WTC11 (cell line): ENCODE results near the gene TMEM178B. TPM values are rescaled to one million over a fixed set of nuclear protein-coding genes. Genes with fewer than 3 reads are reported as not detected.

ENCODE experiments used
- ATAC-seq: fragments of 200-7000 bp; cut with Tn5 transposase; 2 replicates; pipeline ENCODE4 v1.10.0; 2021; ENCODE audit warnings: mild to moderate bottlenecking, moderate library complexity
- CTCF ChIA-PET: fragments of 300-600 bp; sonication (Branson Sonifier 250); formaldehyde crosslinking; loops from one replicate; lab custom pipeline; 2021; ENCODE audit warnings: antibody characterized with exemption; lab: Charles Lee
- POLR2A ChIA-PET: fragments of 350-600 bp; sonication (Branson Sonifier 250); formaldehyde crosslinking; loops from one replicate; lab custom pipeline; 2021; ENCODE audit warnings: antibody characterized with exemption; lab: Charles Lee
- DNase-seq: peaks from one replicate; pipeline ENCODE4 v3.0.0; 2021; ENCODE audit warnings: low spot score
- H3K27ac Mint-ChIP-seq: 2 replicates; pipeline ENCODE4 v1.8.0; 2021; ENCODE audit warnings: mixed read lengths
- H3K27me3 Mint-ChIP-seq: 2 replicates; pipeline ENCODE4 v1.8.0; 2021; ENCODE audit warnings: low read depth, mild to moderate bottlenecking, moderate library complexity, mixed read lengths
- H3K36me3 Mint-ChIP-seq: 2 replicates; pipeline ENCODE4 v1.8.0; 2021; ENCODE audit warnings: mixed read lengths
- H3K4me1 Mint-ChIP-seq: 2 replicates; pipeline ENCODE4 v1.8.0; 2022; ENCODE audit warnings: mixed read lengths
- H3K4me3 Mint-ChIP-seq: 2 replicates; pipeline ENCODE4 v1.8.0; 2021; ENCODE audit warnings: mild to moderate bottlenecking, moderate library complexity, mixed read lengths
- H3K9me3 Mint-ChIP-seq: 2 replicates; pipeline ENCODE4 v1.8.0; 2021; ENCODE audit warnings: mixed read lengths
- CREB1 ChIP-seq: sonication (generic); formaldehyde crosslinking; IDR thresholded peaks from 2 replicates; pipeline ENCODE4 v1.8.0; 2023; ENCODE audit warnings: mild to moderate bottlenecking, missing genetic modification reagents
- JAZF1 ChIP-seq: fragments of 250-450 bp; sonication (Bioruptor Pico); IDR thresholded peaks from 2 replicates; pipeline ENCODE4 v1.9.0; 2021; ENCODE audit warnings: moderate library complexity, mild to moderate bottlenecking, inconsistent platforms
- KAT7 ChIP-seq: sonication (generic); formaldehyde crosslinking; IDR thresholded peaks from 2 replicates; pipeline ENCODE4 v1.8.1; 2023; ENCODE audit warnings: missing genetic modification reagents, mild to moderate bottlenecking, borderline replicate concordance
- MXD4 ChIP-seq: fragments of 250-450 bp; sonication (Bioruptor Pico); IDR thresholded peaks from 2 replicates; pipeline ENCODE4 v1.8.0; 2021; ENCODE audit warnings: mild to moderate bottlenecking, moderate library complexity, borderline replicate concordance
- NFATC4 ChIP-seq: fragments of 250-450 bp; sonication (Bioruptor Pico); IDR thresholded peaks from 2 replicates; pipeline ENCODE4 v1.9.0; 2021; ENCODE audit warnings: mild to moderate bottlenecking
- TEAD4 ChIP-seq: sonication (generic); formaldehyde crosslinking; IDR thresholded peaks from 2 replicates; pipeline ENCODE4 v1.8.0; 2022; ENCODE audit warnings: mild to moderate bottlenecking, missing genetic modification reagents
- ZMAT4 ChIP-seq: fragments of 250-450 bp; sonication (Bioruptor Pico); IDR thresholded peaks from 2 replicates; pipeline ENCODE4 v1.9.0; 2021; ENCODE audit warnings: mild to moderate bottlenecking
- ZNF263 ChIP-seq: sonication (generic); formaldehyde crosslinking; IDR thresholded peaks from 2 replicates; pipeline ENCODE4 v1.8.1; 2022; ENCODE audit warnings: low read depth, mild to moderate bottlenecking, moderate library complexity, missing genetic modification reagents
- ZNF317 ChIP-seq: sonication (generic); formaldehyde crosslinking; IDR thresholded peaks from 2 replicates; pipeline ENCODE4 v1.8.1; 2023; ENCODE audit warnings: low read depth, mild to moderate bottlenecking, moderate library complexity, missing genetic modification reagents, borderline replicate concordance
- total RNA-seq: library from RNA; stranded (reverse); gene quantifications from 3 replicates; pipeline ENCODE4 v1.2.3, GENCODE V29; 2021
- TF ChIP-seq, protein P1 (sequence below): sonication (generic); formaldehyde crosslinking; IDR thresholded peaks from 2 replicates; pipeline ENCODE4 v1.8.1; 2023; ENCODE audit warnings: mild to moderate bottlenecking, missing genetic modification reagents, moderate library complexity
- TF ChIP-seq, protein P2 (sequence below): sonication (generic); formaldehyde crosslinking; IDR thresholded peaks from 2 replicates; pipeline ENCODE4 v1.8.1; 2023; ENCODE audit warnings: mild to moderate bottlenecking, missing genetic modification reagents, borderline replicate concordance
- TF ChIP-seq, protein P3 (sequence below): sonication (generic); formaldehyde crosslinking; IDR thresholded peaks from 2 replicates; pipeline ENCODE4 v1.8.1; 2023; ENCODE audit warnings: mild to moderate bottlenecking, moderate library complexity, missing genetic modification reagents
- TF ChIP-seq, protein P4 (sequence below): sonication (generic); formaldehyde crosslinking; IDR thresholded peaks from 2 replicates; pipeline ENCODE4 v1.8.1; 2023; ENCODE audit warnings: mild to moderate bottlenecking, missing genetic modification reagents, moderate library complexity

Gene TMEM178B
- total RNA-seq, 1 experiment from 2014 or later: 20.4 TPM

GRCh38 chr7:141178486-141179135 is 104.7 kb downstream of the TMEM178B start (continued):
- TF ChIP-seq KAT7 (CRISPR knock-in tag) (no peak), ZNF263 (no peak), JAZF1 (CRISPR knock-in tag) (no peak), TEAD4 (CRISPR knock-in tag) (no peak)
- TF ChIP-seq, protein P1, sequence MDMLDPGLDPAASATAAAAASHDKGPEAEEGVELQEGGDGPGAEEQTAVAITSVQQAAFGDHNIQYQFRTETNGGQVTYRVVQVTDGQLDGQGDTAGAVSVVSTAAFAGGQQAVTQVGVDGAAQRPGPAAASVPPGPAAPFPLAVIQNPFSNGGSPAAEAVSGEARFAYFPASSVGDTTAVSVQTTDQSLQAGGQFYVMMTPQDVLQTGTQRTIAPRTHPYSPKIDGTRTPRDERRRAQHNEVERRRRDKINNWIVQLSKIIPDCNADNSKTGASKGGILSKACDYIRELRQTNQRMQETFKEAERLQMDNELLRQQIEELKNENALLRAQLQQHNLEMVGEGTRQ (CRISPR knock-in tag): no peak
- TF ChIP-seq, protein P2, sequence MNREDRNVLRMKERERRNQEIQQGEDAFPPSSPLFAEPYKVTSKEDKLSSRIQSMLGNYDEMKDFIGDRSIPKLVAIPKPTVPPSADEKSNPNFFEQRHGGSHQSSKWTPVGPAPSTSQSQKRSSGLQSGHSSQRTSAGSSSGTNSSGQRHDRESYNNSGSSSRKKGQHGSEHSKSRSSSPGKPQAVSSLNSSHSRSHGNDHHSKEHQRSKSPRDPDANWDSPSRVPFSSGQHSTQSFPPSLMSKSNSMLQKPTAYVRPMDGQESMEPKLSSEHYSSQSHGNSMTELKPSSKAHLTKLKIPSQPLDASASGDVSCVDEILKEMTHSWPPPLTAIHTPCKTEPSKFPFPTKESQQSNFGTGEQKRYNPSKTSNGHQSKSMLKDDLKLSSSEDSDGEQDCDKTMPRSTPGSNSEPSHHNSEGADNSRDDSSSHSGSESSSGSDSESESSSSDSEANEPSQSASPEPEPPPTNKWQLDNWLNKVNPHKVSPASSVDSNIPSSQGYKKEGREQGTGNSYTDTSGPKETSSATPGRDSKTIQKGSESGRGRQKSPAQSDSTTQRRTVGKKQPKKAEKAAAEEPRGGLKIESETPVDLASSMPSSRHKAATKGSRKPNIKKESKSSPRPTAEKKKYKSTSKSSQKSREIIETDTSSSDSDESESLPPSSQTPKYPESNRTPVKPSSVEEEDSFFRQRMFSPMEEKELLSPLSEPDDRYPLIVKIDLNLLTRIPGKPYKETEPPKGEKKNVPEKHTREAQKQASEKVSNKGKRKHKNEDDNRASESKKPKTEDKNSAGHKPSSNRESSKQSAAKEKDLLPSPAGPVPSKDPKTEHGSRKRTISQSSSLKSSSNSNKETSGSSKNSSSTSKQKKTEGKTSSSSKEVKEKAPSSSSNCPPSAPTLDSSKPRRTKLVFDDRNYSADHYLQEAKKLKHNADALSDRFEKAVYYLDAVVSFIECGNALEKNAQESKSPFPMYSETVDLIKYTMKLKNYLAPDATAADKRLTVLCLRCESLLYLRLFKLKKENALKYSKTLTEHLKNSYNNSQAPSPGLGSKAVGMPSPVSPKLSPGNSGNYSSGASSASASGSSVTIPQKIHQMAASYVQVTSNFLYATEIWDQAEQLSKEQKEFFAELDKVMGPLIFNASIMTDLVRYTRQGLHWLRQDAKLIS (CRISPR knock-in tag): no peak

DNA sequence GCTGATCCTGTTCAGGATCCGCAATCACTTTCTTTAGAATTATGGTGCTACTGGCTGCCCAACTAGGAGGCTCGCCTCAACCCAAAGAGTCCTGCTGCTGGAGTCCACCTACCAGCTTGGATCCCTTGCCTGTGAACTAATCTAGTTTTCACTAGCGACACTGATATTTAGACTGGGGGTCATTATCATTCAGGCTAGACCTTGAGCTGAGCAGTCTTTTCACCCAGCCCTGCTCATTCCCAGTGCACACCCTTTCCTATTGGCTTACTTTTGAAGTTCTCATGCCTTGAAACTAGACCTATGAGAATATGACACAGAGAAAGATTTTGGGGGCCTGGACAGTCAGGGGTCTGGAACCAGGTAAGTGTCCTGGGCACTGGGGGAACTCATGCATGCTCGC is 107.9 kb downstream of the TMEM178B start:
- no peak for TF ChIP-seq ZNF317
- no peak for TF ChIP-seq CREB1 (CRISPR knock-in tag)
- TF ChIP-seq, protein P3, sequence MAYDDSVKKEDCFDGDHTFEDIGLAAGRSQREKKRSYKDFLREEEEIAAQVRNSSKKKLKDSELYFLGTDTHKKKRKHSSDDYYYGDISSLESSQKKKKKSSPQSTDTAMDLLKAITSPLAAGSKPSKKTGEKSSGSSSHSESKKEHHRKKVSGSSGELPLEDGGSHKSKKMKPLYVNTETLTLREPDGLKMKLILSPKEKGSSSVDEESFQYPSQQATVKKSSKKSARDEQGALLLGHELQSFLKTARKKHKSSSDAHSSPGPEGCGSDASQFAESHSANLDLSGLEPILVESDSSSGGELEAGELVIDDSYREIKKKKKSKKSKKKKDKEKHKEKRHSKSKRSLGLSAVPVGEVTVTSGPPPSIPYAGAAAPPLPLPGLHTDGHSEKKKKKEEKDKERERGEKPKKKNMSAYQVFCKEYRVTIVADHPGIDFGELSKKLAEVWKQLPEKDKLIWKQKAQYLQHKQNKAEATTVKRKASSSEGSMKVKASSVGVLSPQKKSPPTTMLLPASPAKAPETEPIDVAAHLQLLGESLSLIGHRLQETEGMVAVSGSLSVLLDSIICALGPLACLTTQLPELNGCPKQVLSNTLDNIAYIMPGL (CRISPR knock-in tag): no peak
- TF ChIP-seq ZMAT4 (CRISPR knock-in tag): no peak
- no peak for TF ChIP-seq NFATC4 (CRISPR knock-in tag)
- no peak for TF ChIP-seq TEAD4 (CRISPR knock-in tag)
- no peak for TF ChIP-seq MXD4 (CRISPR knock-in tag)
- DNase-seq (no peak), ATAC-seq (no peak)
- Mint-ChIP-seq H3K27ac (no peak overlapping the region), H3K4me1 (peaks cover 6% of the 10 kb centered on the region; the same call in 1 of the 2 replicates), H3K4me3 (no peak overlapping the region), H3K9me3 (no peaks in the 10 kb centered on the region), H3K27me3 (no peaks in the 10 kb centered on the region), H3K36me3 (no peaks in the 10 kb centered on the region)
- ChIA-PET POLR2A (no interaction called here), CTCF (no interaction called here)

- no peak for ATAC-seq
These were observed 110.8 kb downstream of the TMEM178B start for GRCh38 chr7:141184532-141185190.

More at GRCh38 chr7:141184532-141185190, 110.8 kb downstream of the TMEM178B start:
- no peak for TF ChIP-seq TEAD4 (CRISPR knock-in tag)
- TF ChIP-seq, protein P4, sequence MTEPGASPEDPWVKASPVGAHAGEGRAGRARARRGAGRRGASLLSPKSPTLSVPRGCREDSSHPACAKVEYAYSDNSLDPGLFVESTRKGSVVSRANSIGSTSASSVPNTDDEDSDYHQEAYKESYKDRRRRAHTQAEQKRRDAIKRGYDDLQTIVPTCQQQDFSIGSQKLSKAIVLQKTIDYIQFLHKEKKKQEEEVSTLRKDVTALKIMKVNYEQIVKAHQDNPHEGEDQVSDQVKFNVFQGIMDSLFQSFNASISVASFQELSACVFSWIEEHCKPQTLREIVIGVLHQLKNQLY (CRISPR knock-in tag): no peak
- Mint-ChIP-seq H3K9me3 (no peaks in the 10 kb centered on the region), H3K36me3 (no peaks in the 10 kb centered on the region), H3K27me3 (no peaks in the 10 kb centered on the region), H3K4me3 (no peak overlapping the region), H3K27ac (0 out of 2 replicates have a peak overlapping the region, but pooled peaks have one; percentile 10), H3K4me1 (peaks cover 4% of the 10 kb centered on the region; the same call in 1 of the 2 replicates)
- CTCF ChIA-PET: no interaction called here
- POLR2A ChIA-PET: no interaction called here
- no peak for DNase-seq
